Stimulated activated CD8-positive, alpha-beta memory T cell treated with anti-CD3 and anti-CD28 coated beads, Interleukin-15, amount 100 ng/mL, for 24 hours (primary cell): ENCODE results near the gene XPNPEP2.

Source experiments
- DNase-seq: peaks from one replicate; pipeline ENCODE4 v3.0.0-alpha.2; 2020; ENCODE audit warnings: low read depth

Gene XPNPEP2

DNA sequence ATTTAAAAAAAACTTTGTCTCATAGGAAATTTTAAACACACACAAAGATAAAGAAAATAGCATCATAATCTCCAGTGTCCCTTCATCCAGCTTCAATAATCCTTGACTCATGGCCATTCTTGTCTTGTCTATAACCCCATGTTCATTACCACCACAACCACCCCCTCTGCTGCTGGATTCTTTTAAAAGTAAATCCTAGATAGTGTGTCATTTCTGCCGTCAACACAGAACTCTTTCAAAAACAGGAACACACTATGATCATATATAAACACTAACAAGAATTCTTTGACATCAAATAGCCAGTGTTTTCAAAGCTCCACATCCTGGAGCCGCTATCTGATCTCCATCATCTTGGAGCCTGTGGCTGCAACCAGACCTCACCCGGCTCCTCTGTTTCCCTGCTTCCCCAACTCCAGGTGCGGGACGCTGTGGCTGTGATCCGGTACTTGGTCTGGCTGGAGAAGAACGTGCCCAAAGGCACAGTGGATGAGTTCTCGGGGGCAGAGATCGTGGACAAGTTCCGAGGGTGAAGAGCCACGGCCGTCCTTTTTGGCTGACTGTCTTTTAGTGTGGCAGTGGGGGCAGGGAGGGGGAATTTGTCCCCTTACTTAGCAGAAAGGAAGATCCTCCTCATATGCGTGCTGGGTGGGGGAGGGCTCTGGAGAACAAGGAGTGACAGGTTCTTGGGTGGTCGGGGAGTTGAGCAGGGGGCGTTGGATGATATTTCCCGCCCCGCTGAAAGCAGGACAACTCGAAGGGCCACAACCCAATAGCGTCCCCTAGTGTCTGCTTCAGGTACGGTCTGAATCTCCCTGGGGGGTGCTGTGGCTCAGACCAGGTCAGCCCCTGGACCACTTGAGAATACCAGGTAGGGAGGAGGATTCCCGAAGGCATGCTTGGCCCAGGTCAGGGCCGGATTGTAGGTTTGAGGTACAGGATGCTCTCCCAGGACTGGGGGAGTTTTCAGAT, 15.6 kb downstream of the XPNPEP2 start:
- DNase-seq: no peak

DNA sequence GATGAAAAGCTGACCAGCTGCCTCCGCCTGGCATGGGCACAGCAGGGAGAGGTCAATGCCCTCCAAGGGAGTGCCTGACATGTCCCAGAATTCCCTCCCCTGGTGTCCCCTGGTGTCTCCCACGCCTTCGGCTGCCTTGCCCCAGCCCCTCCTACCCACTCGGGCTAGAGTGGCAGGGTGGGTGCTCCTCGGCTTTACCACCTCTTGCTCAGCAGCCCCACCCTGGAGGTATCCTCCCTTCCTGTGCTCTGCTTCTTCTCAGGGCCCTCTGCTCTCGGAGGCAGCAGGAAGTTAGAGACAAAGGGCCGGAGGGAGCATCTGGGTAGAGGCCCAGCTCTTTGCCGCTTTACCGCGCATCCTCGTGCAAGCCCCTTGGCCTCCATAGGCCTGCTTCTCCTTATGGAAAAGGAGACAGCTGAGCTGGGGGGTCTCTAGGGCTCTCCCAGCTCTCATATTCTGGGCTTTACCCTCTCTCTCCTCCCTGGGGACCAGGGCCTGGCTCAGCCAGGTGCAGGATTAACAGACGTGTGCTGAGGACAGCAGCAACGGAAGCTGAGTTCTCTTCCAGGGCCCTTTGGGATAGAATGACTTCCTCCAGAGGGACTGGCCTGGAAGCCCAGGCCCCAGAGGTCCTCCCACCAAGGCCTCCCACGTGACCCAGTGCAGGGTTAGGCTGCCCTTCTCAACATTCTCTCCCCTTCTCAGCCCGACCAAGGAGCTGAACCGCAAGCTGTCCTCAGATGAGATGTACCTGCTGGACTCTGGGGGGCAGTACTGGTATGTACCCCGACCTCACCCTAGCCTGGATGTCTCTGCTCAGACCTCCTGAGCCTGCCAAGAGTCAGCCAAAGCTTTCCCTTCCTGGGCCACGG, 17.2 kb downstream of the XPNPEP2 start:
- DNase-seq: no peak

- DNase-seq: no peak
Measured at GRCh38 chrX:129759576-129760061, 20.8 kb downstream of the XPNPEP2 start.

DNA sequence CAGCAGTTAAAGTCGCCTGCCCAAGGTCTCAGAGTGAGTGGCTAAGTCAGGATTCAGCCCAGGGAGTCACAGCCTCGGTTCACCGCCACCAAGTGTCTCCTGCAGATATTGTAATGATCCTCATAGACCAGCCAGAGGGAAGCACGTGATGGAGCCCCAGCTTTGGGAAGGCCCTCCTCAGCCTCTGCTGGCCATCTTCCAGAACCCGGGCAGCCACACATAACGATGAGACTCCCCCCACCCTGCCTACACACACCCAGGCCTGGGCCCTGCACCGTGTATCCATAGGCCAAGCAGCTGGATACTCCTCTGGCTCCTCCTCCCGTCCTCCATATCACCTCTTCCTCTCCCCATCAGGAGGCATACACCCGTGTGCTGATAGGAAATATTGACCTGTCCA, 21.4 kb downstream of the XPNPEP2 start:
- no peak for DNase-seq

GRCh38 chrX:129760981-129761380, 22.2 kb downstream of the XPNPEP2 start:
- DNase-seq: no peak

GRCh38 chrX:129761596-129761995, 22.8 kb downstream of the XPNPEP2 start:
- no peak for DNase-seq

DNA sequence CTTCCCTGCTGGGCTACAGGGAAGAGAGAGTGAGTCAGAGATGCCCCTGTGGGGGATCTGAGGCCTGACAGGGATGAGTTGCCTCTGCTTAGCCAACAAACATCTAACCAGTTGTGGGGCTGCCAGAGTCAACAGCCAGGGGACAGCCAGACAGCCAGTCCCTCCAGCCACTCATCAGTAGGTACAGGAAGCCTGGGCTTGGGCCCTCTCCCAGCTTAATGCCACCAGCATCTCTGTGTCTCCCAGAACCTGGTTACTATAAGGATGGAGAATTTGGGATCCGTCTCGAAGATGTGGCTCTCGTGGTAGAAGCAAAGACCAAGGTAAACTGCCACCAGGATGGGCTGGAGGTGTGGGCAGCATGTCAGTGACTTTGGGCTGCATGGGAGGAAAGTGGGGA, 23.7 kb downstream of the XPNPEP2 start:
- DNase-seq: no peak

DNA sequence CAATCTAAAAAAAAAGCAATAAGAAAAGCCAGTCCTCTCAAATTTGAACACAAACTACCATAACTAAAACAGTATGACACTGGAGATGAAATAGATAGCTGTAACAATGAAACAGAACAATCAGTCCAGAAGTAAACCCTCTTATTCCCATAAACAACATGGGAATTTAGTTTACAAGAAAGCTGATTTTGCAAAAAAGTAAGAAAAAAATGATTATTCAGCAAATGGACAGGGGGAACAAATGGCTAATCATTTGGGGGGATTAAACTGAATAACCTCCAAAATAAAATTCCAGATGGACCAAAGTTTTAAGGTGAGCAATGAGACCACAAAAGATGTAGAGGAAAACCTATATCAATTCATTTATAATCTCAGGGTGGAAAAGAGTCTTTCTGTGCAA, 24.9 kb downstream of the XPNPEP2 start:
- no peak for DNase-seq

GRCh38 chrX:129768186-129768585, 29.4 kb downstream of the XPNPEP2 start:
- no peak for DNase-seq

GRCh38 chrX:129768586-129769466, 30.0 kb downstream of the XPNPEP2 start:
- DNase-seq: no peak

DNA sequence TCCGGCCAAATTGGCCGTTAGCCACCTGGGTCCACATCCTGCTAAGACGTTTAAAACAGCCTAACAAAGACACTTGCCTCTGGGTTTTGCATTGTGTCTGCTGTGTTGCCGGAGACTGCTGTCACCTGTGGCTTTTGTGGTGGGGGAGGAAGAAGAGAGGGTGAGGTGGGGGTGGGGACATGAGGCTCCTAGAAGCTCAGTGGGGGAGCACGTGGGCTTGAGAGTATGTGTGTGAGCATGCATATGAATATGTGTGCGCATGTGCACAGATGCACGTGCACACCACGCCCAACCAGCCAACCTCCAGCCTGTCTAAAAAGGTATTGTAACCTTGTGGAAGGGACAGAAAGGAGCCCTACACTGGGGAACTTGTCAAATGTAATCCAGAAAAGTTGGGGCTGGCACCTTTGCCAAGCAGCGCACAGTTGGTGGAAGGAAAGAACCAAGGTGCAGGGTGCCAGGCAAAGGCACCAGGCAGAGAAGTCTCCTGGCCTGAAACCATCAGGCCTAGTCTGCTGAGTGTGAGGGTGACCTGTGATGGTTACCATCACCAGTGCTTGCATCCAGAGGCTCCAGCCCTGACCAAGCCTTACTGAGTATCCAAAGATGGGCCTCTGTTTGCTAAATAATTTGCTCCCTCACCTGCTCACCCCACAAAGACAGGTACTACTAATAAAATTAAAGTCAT, 30.8 kb downstream of the XPNPEP2 start:
- no peak for DNase-seq

- DNase-seq: no peak
Measured at GRCh38 chrX:129771266-129771995, 32.7 kb downstream of the XPNPEP2 start.

- DNase-seq: no peak
Measured at GRCh38 chrX:129772796-129773431, 34.1 kb downstream of the XPNPEP2 start.

GRCh38 chrX:129773649-129774458, 35.1 kb downstream of the XPNPEP2 start:
- no peak for DNase-seq

- no peak for DNase-seq
Measured at GRCh38 chrX:129777218-129778030, 38.6 kb downstream of the XPNPEP2 start.

- no peak for DNase-seq
Measured at GRCh38 chrX:129779086-129779672, 40.4 kb downstream of the XPNPEP2 start.

- no peak for DNase-seq
Measured at GRCh38 chrX:129779747-129780146, 41.0 kb downstream of the XPNPEP2 start, which contains the start of gene SASH3. Gene SASH3, plus strand, starts transcription at chrX:129779949. Its CDS starts 149 bp downstream, at chrX:129780098.
